ENCODE data around the gene SRP14.

Gene SRP14

GRCh38 chr15:40032125-40032839, 6.7 kb downstream of the SRP14 start:
- in situ Hi-C loops (cut with HindIII; ENCODE audit: low sequenced_read_pairs), result no loop called here
- H3K4me3 ChIP-seq (ENCODE audit: low read depth, low read length), result no peak overlapping the region
- TF ChIP-seq, protein P1, sequence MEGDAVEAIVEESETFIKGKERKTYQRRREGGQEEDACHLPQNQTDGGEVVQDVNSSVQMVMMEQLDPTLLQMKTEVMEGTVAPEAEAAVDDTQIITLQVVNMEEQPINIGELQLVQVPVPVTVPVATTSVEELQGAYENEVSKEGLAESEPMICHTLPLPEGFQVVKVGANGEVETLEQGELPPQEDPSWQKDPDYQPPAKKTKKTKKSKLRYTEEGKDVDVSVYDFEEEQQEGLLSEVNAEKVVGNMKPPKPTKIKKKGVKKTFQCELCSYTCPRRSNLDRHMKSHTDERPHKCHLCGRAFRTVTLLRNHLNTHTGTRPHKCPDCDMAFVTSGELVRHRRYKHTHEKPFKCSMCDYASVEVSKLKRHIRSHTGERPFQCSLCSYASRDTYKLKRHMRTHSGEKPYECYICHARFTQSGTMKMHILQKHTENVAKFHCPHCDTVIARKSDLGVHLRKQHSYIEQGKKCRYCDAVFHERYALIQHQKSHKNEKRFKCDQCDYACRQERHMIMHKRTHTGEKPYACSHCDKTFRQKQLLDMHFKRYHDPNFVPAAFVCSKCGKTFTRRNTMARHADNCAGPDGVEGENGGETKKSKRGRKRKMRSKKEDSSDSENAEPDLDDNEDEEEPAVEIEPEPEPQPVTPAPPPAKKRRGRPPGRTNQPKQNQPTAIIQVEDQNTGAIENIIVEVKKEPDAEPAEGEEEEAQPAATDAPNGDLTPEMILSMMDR (IDR thresholded peaks at IDR 0.05; ENCODE audit: low read depth, low read length), result no peak
- no peak for DNase-seq (ENCODE audit: low read depth, low spot score)

GRCh38 chr15:40031300-40031699, 7.7 kb downstream of the SRP14 start:
- no peak for DNase-seq (ENCODE audit: low read depth, low spot score)
- TF ChIP-seq, protein P1 (IDR thresholded peaks at IDR 0.05; ENCODE audit: low read depth, low read length), result no peak
- no peak overlapping the region for H3K4me3 ChIP-seq (ENCODE audit: low read depth, low read length)
- in situ Hi-C loops (cut with HindIII; ENCODE audit: low sequenced_read_pairs), result no loop called here

GRCh38 chr15:40029979-40030893, 8.7 kb downstream of the SRP14 start:
- TF ChIP-seq, protein P1 (IDR thresholded peaks at IDR 0.05; ENCODE audit: low read depth, low read length), result peak; percentile 81
- in situ Hi-C loops (cut with HindIII; ENCODE audit: low sequenced_read_pairs), result no loop called here
- DNase-seq (ENCODE audit: low read depth, low spot score), result no peak

DNA sequence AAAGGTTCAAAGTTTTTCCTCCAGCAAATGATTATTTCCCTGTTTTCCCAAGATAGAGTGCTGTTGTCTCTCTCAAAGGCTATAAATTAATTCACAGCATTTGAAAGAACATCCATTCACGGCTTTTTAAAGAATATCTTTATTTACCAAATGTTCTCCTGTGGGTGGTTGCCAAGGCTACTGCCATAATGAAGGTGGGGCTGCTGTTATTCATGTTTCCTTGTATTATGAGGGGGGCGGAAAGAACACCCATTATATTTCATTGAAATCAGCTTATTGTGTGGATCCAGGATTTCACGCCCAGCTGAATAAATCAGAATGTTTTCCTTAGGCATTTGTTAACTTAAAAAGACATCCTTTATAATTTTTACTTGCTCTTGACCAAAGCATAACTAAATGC, 10.1 kb downstream of the SRP14 start:
- TF ChIP-seq, protein P1 (IDR thresholded peaks at IDR 0.05; ENCODE audit: low read depth, low read length), result no peak
- DNase-seq (ENCODE audit: low read depth, low spot score), result no peak
- in situ Hi-C loops (cut with HindIII; ENCODE audit: low sequenced_read_pairs), result no loop called here
- no peak overlapping the region for H3K4me3 ChIP-seq (ENCODE audit: low read depth, low read length)

More at GRCh38 chr15:40029979-40030893, 8.7 kb downstream of the SRP14 start:
- H3K4me3 ChIP-seq (ENCODE audit: low read depth, low read length), result no peak overlapping the region

- DNase-seq (ENCODE audit: low read depth, low spot score), result no peak
- TF ChIP-seq, protein P1 (IDR thresholded peaks at IDR 0.05; ENCODE audit: low read depth, low read length), result no peak
- H3K4me3 ChIP-seq (ENCODE audit: low read depth, low read length), result no peak overlapping the region
- in situ Hi-C loops (cut with HindIII; ENCODE audit: low sequenced_read_pairs), result no loop called here
These were observed 10.8 kb downstream of the SRP14 start for GRCh38 chr15:40028193-40028592.

GRCh38 chr15:40016224-40016865, 22.6 kb downstream of the SRP14 start:
- DNase-seq (ENCODE audit: low read depth, low spot score), result peak; percentile 65
- in situ Hi-C loops (cut with HindIII; ENCODE audit: low sequenced_read_pairs), result no loop called here
- H3K4me3 ChIP-seq (ENCODE audit: low read depth, low read length), result no peak overlapping the region
- TF ChIP-seq, protein P1 (IDR thresholded peaks at IDR 0.05; ENCODE audit: low read depth, low read length), result no peak

Data from astrocyte of the spinal cord (primary cell).